K562 (cell line): ENCODE results near the gene RO60. TPM values are rescaled to one million over a fixed set of nuclear protein-coding genes. Genes with fewer than 3 reads are reported as not detected.
A peak's percentile ranks its signal among the peaks of the same experiment; 100 is the strongest.

Experiments
- CTCF ChIP-seq, 3 experiments: IDR thresholded peaks in 2 of 3; conservative IDR thresholded peaks in 1 of 3; 2 replicates each; pipeline ENCODE4 v1.5.1; 2011 to 2012; ENCODE audit warnings: low read length in 3 of 3, mild to moderate bottlenecking in 3 of 3, control low read depth in 2 of 3, improper control_type of control experiment in 1 of 3, inconsistent platforms in 1 of 3, low read depth in 1 of 3, mixed read lengths in 1 of 3, moderate library complexity in 1 of 3; ENCODE audit not compliant: insufficient read depth in 2 of 3
- EP300 ChIP-seq: IDR thresholded peaks from 2 replicates; pipeline ENCODE4 v1.6.1; 2012; ENCODE audit warnings: low read length, improper control_type of control experiment
- MIER1 ChIP-seq: fragments of 450-650 bp; IDR thresholded peaks from 2 replicates; pipeline ENCODE4 v1.6.1; 2016; ENCODE audit warnings: antibody characterized with exemption, mild to moderate bottlenecking, low read depth
- PRDM10 ChIP-seq: fragments of 450-650 bp; IDR thresholded peaks from 2 replicates; pipeline ENCODE4 v1.6.1; 2018; ENCODE audit not compliant: partially characterized antibody
- ZBTB2 ChIP-seq: fragments of 450-650 bp; IDR thresholded peaks from 2 replicates; pipeline ENCODE4 v1.6.1; 2016; ENCODE audit warnings: antibody characterized with exemption
- ZEB2 ChIP-seq: fragments of 450-650 bp; IDR thresholded peaks from 2 replicates; pipeline ENCODE4 v1.6.1; 2016
- polyA plus RNA-seq, 8 experiments: library from polyadenylated mRNA; depleted of rRNA in 4 of 8; stranded (reverse) in 5 of 8; unstranded in 3 of 8; fragments of >200 nt; fragmentation: Nextera tagmentation in 2 of 8; fragmentation: Illumina TruSeq in 1 of 8; extraction: Ambion mirVana in 2 of 8; extraction: Trizol in 1 of 8; gene quantifications; 2 replicates each; pipeline versions ENCODE4 v1.2.1 to v1.2.3, GENCODE V29; 2011 to 2014; ENCODE audit warnings: inconsistent platforms in 1 of 8, missing spikeins in 1 of 8
- total RNA-seq, 7 experiments: library from RNA; depleted of rRNA in 6 of 7; stranded (reverse); fragments of >200 nt in 6 of 7; fragmentation: Illumina TruSeq in 2 of 7; extraction: Trizol in 2 of 7; gene quantifications; 2 replicates each; pipeline versions ENCODE4 v1.2.1 to v1.2.3, GENCODE V29; 2011 to 2021; ENCODE audit warnings: low replicate concordance in 1 of 7
- TF ChIP-seq, protein P1 (sequence below): sonication (generic); formaldehyde crosslinking; IDR thresholded peaks from 2 replicates; pipeline ENCODE4 v1.8.0; 2023; ENCODE audit warnings: mild to moderate bottlenecking, missing genetic modification reagents
- TF ChIP-seq, protein P2 (sequence below): IDR thresholded peaks from 2 replicates; pipeline ENCODE4 v1.6.1; 2011; ENCODE audit not compliant: insufficient read length; ENCODE audit errors: extremely low read depth
- TF ChIP-seq, protein P3 (sequence below): sonication (generic); IDR thresholded peaks from 2 replicates; pipeline ENCODE4 v1.6.1; 2016
- TF ChIP-seq, protein P4 (sequence below): IDR thresholded peaks from 2 replicates; pipeline ENCODE4 v1.6.1; 2014; ENCODE audit warnings: antibody characterized with exemption
- TF ChIP-seq, protein P5 (sequence below), 2 experiments: fragments of 450-650 bp; conservative IDR thresholded peaks; 2 replicates each; pipeline ENCODE4 v1.6.1; 2017; ENCODE audit warnings: mild to moderate bottlenecking in 2 of 2, moderate library complexity in 2 of 2

The RO60 gene
- total and polyA plus RNA-seq, 9 of the 15 experiments (the other 6 are each of a cell fraction or from before 2014, with no cell fraction given): 24.9 to 187 (median 101) TPM

GRCh38 chr1:193059282-193060114 is at the start of gene RO60, which contains the start of gene UCHL5 (continued):
- peak; percentile 53; the same call in 1 of the 2 replicates for TF ChIP-seq MIER1
- TF ChIP-seq CTCF (IDR thresholded peaks at IDR 0.05 in 2 of 3, conservative IDR thresholded peaks at IDR 0.05 in 1 of 3; ENCODE audit: insufficient read depth in 2 of 3, low read depth in 1 of 3, low read length in 3 of 3): peak in 2 of 3 experiments; percentile 26 to 36; a peak in 2 of 6 replicates
- TF ChIP-seq EP300: peak; percentile 65
- TF ChIP-seq, protein P1, sequence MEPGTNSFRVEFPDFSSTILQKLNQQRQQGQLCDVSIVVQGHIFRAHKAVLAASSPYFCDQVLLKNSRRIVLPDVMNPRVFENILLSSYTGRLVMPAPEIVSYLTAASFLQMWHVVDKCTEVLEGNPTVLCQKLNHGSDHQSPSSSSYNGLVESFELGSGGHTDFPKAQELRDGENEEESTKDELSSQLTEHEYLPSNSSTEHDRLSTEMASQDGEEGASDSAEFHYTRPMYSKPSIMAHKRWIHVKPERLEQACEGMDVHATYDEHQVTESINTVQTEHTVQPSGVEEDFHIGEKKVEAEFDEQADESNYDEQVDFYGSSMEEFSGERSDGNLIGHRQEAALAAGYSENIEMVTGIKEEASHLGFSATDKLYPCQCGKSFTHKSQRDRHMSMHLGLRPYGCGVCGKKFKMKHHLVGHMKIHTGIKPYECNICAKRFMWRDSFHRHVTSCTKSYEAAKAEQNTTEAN (CRISPR knock-in tag): 0 out of 2 replicates have a peak, but pooled peaks have one; percentile 77
- TF ChIP-seq, protein P2, sequence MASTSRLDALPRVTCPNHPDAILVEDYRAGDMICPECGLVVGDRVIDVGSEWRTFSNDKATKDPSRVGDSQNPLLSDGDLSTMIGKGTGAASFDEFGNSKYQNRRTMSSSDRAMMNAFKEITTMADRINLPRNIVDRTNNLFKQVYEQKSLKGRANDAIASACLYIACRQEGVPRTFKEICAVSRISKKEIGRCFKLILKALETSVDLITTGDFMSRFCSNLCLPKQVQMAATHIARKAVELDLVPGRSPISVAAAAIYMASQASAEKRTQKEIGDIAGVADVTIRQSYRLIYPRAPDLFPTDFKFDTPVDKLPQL: no peak
- peak; percentile 11; the same call in 1 of the 2 replicates for TF ChIP-seq ZEB2
- TF ChIP-seq, protein P3, sequence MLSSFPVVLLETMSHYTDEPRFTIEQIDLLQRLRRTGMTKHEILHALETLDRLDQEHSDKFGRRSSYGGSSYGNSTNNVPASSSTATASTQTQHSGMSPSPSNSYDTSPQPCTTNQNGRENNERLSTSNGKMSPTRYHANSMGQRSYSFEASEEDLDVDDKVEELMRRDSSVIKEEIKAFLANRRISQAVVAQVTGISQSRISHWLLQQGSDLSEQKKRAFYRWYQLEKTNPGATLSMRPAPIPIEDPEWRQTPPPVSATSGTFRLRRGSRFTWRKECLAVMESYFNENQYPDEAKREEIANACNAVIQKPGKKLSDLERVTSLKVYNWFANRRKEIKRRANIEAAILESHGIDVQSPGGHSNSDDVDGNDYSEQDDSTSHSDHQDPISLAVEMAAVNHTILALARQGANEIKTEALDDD: no peak
- TF ChIP-seq PRDM10: peak; percentile 73
- TF ChIP-seq, protein P4, sequence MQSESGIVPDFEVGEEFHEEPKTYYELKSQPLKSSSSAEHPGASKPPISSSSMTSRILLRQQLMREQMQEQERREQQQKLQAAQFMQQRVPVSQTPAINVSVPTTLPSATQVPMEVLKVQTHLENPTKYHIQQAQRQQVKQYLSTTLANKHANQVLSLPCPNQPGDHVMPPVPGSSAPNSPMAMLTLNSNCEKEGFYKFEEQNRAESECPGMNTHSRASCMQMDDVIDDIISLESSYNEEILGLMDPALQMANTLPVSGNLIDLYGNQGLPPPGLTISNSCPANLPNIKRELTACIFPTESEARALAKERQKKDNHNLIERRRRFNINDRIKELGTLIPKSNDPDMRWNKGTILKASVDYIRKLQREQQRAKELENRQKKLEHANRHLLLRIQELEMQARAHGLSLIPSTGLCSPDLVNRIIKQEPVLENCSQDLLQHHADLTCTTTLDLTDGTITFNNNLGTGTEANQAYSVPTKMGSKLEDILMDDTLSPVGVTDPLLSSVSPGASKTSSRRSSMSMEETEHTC: peak; percentile 41; the same call in 1 of the 2 replicates
- peak; percentile 63; the same call in 1 of the 2 replicates for TF ChIP-seq ZBTB2
- TF ChIP-seq, protein P5, sequence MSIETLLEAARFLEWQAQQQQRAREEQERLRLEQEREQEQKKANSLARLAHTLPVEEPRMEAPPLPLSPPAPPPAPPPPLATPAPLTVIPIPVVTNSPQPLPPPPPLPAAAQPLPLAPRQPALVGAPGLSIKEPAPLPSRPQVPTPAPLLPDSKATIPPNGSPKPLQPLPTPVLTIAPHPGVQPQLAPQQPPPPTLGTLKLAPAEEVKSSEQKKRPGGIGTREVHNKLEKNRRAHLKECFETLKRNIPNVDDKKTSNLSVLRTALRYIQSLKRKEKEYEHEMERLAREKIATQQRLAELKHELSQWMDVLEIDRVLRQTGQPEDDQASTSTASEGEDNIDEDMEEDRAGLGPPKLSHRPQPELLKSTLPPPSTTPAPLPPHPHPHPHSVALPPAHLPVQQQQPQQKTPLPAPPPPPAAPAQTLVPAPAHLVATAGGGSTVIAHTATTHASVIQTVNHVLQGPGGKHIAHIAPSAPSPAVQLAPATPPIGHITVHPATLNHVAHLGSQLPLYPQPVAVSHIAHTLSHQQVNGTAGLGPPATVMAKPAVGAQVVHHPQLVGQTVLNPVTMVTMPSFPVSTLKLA (conservative IDR thresholded peaks at IDR 0.05): peak; percentile 87 to 92
